IPS-20b (cell line): ENCODE results near the gene EIF4E1B.

Source experiments
- H3K27ac ChIP-seq: one replicate; pipeline ENCODE4 v1.5.1; 2013; ENCODE audit warnings: low read length
- H3K27me3 ChIP-seq: 2 replicates; pipeline ENCODE4 v1.6.1; 2013; ENCODE audit warnings: mild to moderate bottlenecking, low read length, inconsistent platforms; ENCODE audit not compliant: insufficient read depth
- H3K36me3 ChIP-seq: 2 replicates; pipeline ENCODE4 v1.6.1; 2013; ENCODE audit warnings: low read depth, mild to moderate bottlenecking, inconsistent platforms, low read length, moderate library complexity; ENCODE audit not compliant: insufficient read depth
- H3K4me1 ChIP-seq: 2 replicates; pipeline ENCODE4 v1.6.1; 2013; ENCODE audit warnings: mild to moderate bottlenecking, control low read depth, inconsistent platforms, low read length, moderate library complexity; ENCODE audit not compliant: insufficient read depth
- H3K4me3 ChIP-seq: 2 replicates; pipeline ENCODE4 v1.5.1; 2013; ENCODE audit warnings: mild to moderate bottlenecking, low read length, inconsistent platforms
- H3K9ac ChIP-seq: 2 replicates; pipeline ENCODE4 v1.6.1; 2013; ENCODE audit warnings: low read depth, mild to moderate bottlenecking, inconsistent platforms, low read length, moderate library complexity
- H3K9me3 ChIP-seq: 2 replicates; pipeline ENCODE4 v1.6.1; 2013; ENCODE audit warnings: mild to moderate bottlenecking, low read depth, low read length, inconsistent platforms; ENCODE audit not compliant: insufficient read depth

EIF4E1B gene

GRCh38 chr5:176644294-176644693 lies 13.8 kb downstream of the EIF4E1B start:
- H3K4me1 ChIP-seq: peaks cover 6% of the 10 kb centered on the region; the same call in 1 of the 2 replicates
- no peaks in the 10 kb centered on the region for H3K36me3 ChIP-seq
- no peak overlapping the region for H3K27ac ChIP-seq
- no peaks in the 10 kb centered on the region for H3K9me3 ChIP-seq
- no peak overlapping the region for H3K9ac ChIP-seq
- H3K4me3 ChIP-seq: no peak overlapping the region
- no peaks in the 10 kb centered on the region for H3K27me3 ChIP-seq

- Histone ChIP-seq H3K27ac (no peak overlapping the region), H3K4me1 (peaks cover 9% of the 10 kb centered on the region; the same call in 1 of the 2 replicates), H3K4me3 (no peak overlapping the region), H3K9ac (no peak overlapping the region), H3K9me3 (no peaks in the 10 kb centered on the region), H3K36me3 (no peaks in the 10 kb centered on the region), H3K27me3 (no peaks in the 10 kb centered on the region)
Measured at GRCh38 chr5:176644878-176645670, 14.6 kb downstream of the EIF4E1B start.

GRCh38 chr5:176646049-176646706 lies 15.7 kb downstream of the EIF4E1B start:
- Histone ChIP-seq H3K27me3 (no peaks in the 10 kb centered on the region), H3K4me3 (no peak overlapping the region; the same call in 1 of the 2 replicates), H3K9ac (peak overlapping the region; percentile 69; the same call in 1 of the 2 replicates), H3K27ac (no peak overlapping the region), H3K36me3 (no peaks in the 10 kb centered on the region), H3K4me1 (peaks cover 10% of the 10 kb centered on the region; the same call in 1 of the 2 replicates), H3K9me3 (no peaks in the 10 kb centered on the region)

- H3K36me3 ChIP-seq: no peaks in the 10 kb centered on the region
- peak overlapping the region; percentile 47; the same call in 1 of the 2 replicates for H3K4me3 ChIP-seq
- peaks cover 10% of the 10 kb centered on the region; the same call in 1 of the 2 replicates for H3K4me1 ChIP-seq
- peak overlapping the region; percentile 69; the same call in 1 of the 2 replicates for H3K9ac ChIP-seq
- H3K9me3 ChIP-seq: no peaks in the 10 kb centered on the region
- H3K27ac ChIP-seq: no peak overlapping the region
- no peaks in the 10 kb centered on the region for H3K27me3 ChIP-seq
Measured at GRCh38 chr5:176646707-176647029, 16.2 kb downstream of the EIF4E1B start.

DNA sequence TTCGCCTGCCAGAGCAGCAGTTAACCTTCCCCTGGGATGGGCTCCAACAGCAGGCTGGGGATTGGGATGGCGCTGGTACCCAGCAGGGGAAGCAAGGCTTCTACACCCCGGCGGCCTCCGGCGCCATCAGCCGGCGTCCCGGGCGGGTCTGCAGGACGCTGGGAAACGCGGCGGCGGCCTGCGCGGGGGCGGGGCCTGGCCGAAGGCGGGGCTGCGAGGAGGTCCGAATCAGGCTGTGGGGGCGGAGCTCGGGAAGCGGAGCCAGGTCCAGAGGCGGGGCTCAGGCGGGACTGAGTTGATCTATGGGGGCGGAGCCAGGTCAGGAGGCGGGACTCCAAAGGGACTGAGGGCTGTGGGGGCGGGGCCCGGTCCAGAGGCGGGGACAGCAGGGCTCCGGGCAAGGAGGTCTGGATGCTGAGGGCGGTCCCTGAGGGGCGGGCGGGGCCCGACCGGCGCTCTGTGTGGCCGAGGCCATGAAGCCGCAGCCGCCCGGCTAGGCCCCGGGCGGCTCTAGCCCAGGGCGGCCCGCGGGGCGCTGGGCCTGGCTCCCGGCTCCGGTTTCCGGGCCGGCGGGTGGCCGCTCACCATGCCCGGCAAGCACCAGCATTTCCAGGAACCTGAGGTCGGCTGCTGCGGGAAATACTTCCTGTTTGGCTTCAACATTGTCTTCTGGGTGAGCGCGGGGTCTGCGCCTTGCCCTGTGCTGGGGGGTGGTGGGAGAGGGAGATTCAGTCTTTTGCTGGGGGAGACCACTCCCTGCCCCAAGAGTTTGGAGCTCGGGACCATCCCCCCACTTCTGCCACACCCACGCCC lies 16.8 kb downstream of the EIF4E1B start, which contains the start of gene TSPAN17:
Gene TSPAN17 (plus strand): TSS at position 455 of the 813 bp plus-strand sequence. CDS start 132 bp downstream, at position 587.
- Histone ChIP-seq H3K9ac (peak within 1 kb of the TSS; percentile 90; the same call in 1 of the 2 replicates), H3K27ac (no peak within 1 kb of the TSS), H3K36me3 (no peaks in the 10 kb centered on the region), H3K27me3 (no peaks in the 10 kb centered on the region), H3K4me3 (peak within 1 kb of the TSS; percentile 87), H3K4me1 (peaks cover 10% of the 10 kb centered on the region; the same call in 1 of the 2 replicates), H3K9me3 (no peaks in the 10 kb centered on the region)

DNA sequence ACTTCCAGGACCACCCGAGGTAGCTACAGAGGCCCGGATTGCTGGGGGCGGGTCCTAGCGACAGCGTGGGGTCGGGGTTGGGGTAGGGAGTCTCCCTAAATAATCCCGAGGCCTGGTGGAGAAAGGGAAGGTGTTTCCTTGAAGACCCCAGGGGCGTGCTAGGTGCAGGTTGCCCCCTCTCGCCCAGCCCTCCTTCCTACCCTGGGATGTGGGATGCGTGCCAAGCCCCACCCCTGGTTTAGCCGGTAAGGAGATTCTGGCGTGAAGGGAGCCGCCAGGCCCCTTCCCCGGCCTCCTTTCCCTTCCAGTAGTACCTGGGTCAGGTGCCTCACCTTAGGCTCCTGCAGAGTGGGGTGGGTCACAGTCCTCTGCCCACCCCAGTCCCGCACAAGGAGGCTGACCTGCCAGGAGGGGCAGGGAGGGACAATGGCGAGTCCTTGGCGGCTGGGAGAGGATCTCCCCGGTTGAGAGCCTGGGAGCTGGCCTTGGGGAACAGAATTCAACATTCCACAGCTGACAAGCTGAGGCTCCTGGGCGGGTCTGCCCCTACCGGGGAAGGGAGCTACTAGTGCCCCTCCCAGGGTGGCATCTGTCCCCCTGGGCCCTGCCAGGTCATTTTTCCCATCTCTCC lies 17.5 kb downstream of the EIF4E1B start:
- Histone ChIP-seq H3K4me3 (peak overlapping the region; percentile 87), H3K4me1 (peaks cover 10% of the 10 kb centered on the region; the same call in 1 of the 2 replicates), H3K9ac (peak overlapping the region; percentile 90; the same call in 1 of the 2 replicates), H3K9me3 (no peaks in the 10 kb centered on the region), H3K36me3 (peaks cover 5% of the 10 kb centered on the region; the same call in 1 of the 2 replicates), H3K27me3 (no peaks in the 10 kb centered on the region), H3K27ac (no peak overlapping the region)

- Histone ChIP-seq H3K4me3 (peak overlapping the region; percentile 87; the same call in 1 of the 2 replicates), H3K36me3 (peaks cover 12% of the 10 kb centered on the region), H3K27ac (no peak overlapping the region)
Measured at GRCh38 chr5:176648474-176649194, 18.2 kb downstream of the EIF4E1B start.

GRCh38 chr5:176650354-176650884 lies 19.9 kb downstream of the EIF4E1B start:
- Histone ChIP-seq H3K27ac (no peak overlapping the region), H3K9ac (no peak overlapping the region), H3K4me3 (no peak overlapping the region), H3K9me3 (no peaks in the 10 kb centered on the region), H3K27me3 (no peaks in the 10 kb centered on the region), H3K36me3 (peaks cover 15% of the 10 kb centered on the region), H3K4me1 (peaks cover 10% of the 10 kb centered on the region; the same call in 1 of the 2 replicates)

More at GRCh38 chr5:176648474-176649194, 18.2 kb downstream of the EIF4E1B start:
- H3K9me3 ChIP-seq: no peaks in the 10 kb centered on the region
- H3K27me3 ChIP-seq: no peaks in the 10 kb centered on the region
- peaks cover 10% of the 10 kb centered on the region; the same call in 1 of the 2 replicates for H3K4me1 ChIP-seq
- peak overlapping the region; percentile 90; the same call in 1 of the 2 replicates for H3K9ac ChIP-seq

- Histone ChIP-seq H3K4me3 (no peak overlapping the region), H3K27ac (no peak overlapping the region), H3K4me1 (peaks cover 7% of the 10 kb centered on the region; the same call in 1 of the 2 replicates), H3K27me3 (no peaks in the 10 kb centered on the region), H3K9ac (no peak overlapping the region), H3K36me3 (peaks cover 15% of the 10 kb centered on the region), H3K9me3 (no peaks in the 10 kb centered on the region)
Measured at GRCh38 chr5:176651472-176651980, 21.1 kb downstream of the EIF4E1B start.

- Histone ChIP-seq H3K36me3 (peaks cover 15% of the 10 kb centered on the region), H3K4me1 (0 out of 2 replicates have a peak, but pooled peaks cover 4% of the 10 kb centered on the region), H3K9me3 (no peaks in the 10 kb centered on the region), H3K27ac (no peak overlapping the region), H3K4me3 (no peak overlapping the region), H3K27me3 (no peaks in the 10 kb centered on the region), H3K9ac (no peak overlapping the region)
Measured at GRCh38 chr5:176652136-176652535, 21.7 kb downstream of the EIF4E1B start.
